ENCODE results near the gene XPR1. TPM values are rescaled to one million over a fixed set of nuclear protein-coding genes. Genes with fewer than 3 reads are reported as not detected.

Gene XPR1
- total RNA-seq, 4 donors from 2014 or later, result 6.8 to 23.1 (median 17.2) TPM

- Histone ChIP-seq H3K36me3 (peaks cover 0 to 9% (median 0%) of the 10 kb centered on the region in 3 donors), H3K4me1 (peaks cover 14 to 54% (median 33%) of the 10 kb centered on the region in 3 donors), H3K4me3 (peak overlapping the region in 2 of 4 donors; percentile 8 to 13), H3K27me3 (no peaks in the 10 kb centered on the region), H3K9me3 (no peaks in the 10 kb centered on the region), H3K27ac (peak overlapping the region; percentile 36 to 73 (median 61))
- WGBS, 2 donors, result 3 to 17% methylated on average over 3 to 7 of the region's 14 CpGs
- TF ChIP-seq CTCF (IDR thresholded peaks at IDR 0.05), result no peak
- TF ChIP-seq POLR2A (IDR thresholded peaks at IDR 0.05), result no peak
- intact Hi-C loops (cut with DNase I), result no loop called here
- DNase-seq, result no peak
Observed at GRCh38 chr1:180926164-180926981, 294.6 kb downstream of the XPR1 start.

- Histone ChIP-seq H3K4me3 (no peak overlapping the region), H3K27me3 (no peaks in the 10 kb centered on the region), H3K36me3 (peaks cover 0 to 9% (median 0%) of the 10 kb centered on the region in 3 donors), H3K9me3 (no peaks in the 10 kb centered on the region), H3K4me1 (peaks cover 14 to 54% (median 33%) of the 10 kb centered on the region in 3 donors), H3K27ac (peak overlapping the region; percentile 36 to 73 (median 61))
- DNase-seq, result no peak
- 77 to 89% methylated on average over 9 of the region's 13 CpGs for WGBS, 2 donors
- intact Hi-C loops (cut with DNase I), result no loop called here
- no peak for TF ChIP-seq CTCF (IDR thresholded peaks at IDR 0.05)
- TF ChIP-seq POLR2A (IDR thresholded peaks at IDR 0.05), result no peak
Observed at GRCh38 chr1:180927348-180927747, 295.5 kb downstream of the XPR1 start.

- peaks cover 0 to 9% (median 0%) of the 10 kb centered on the region in 3 donors for H3K36me3 ChIP-seq
- H3K27ac ChIP-seq, result peak overlapping the region in 3 of 4 donors; percentile 59 to 73 (median 63)
- peaks cover 14 to 53% (median 33%) of the 10 kb centered on the region in 3 donors for H3K4me1 ChIP-seq
- intact Hi-C loops (cut with DNase I), result no loop called here
- TF ChIP-seq CTCF (IDR thresholded peaks at IDR 0.05) (no peak), POLR2A (IDR thresholded peaks at IDR 0.05) (no peak)
- no peak overlapping the region for H3K4me3 ChIP-seq
- 45 to 46% methylated on average over 2 to 4 of the region's 4 CpGs for WGBS, 2 donors
- H3K9me3 ChIP-seq, result no peaks in the 10 kb centered on the region
- DNase-seq, result no peak
- H3K27me3 ChIP-seq, result no peaks in the 10 kb centered on the region
Observed at GRCh38 chr1:180927841-180928240, 296.0 kb downstream of the XPR1 start.

GRCh38 chr1:180928331-180929230 is 296.8 kb downstream of the XPR1 start:
- Histone ChIP-seq H3K9me3 (no peaks in the 10 kb centered on the region), H3K27ac (peak overlapping the region in 3 of 4 donors; percentile 21 to 63 (median 59)), H3K27me3 (no peaks in the 10 kb centered on the region), H3K4me1 (peaks cover 14 to 46% (median 28%) of the 10 kb centered on the region in 3 donors), H3K36me3 (peaks cover 0 to 9% (median 0%) of the 10 kb centered on the region in 3 donors), H3K4me3 (no peak overlapping the region)
- TF ChIP-seq CTCF (IDR thresholded peaks at IDR 0.05) (no peak), POLR2A (IDR thresholded peaks at IDR 0.05) (no peak)
- 81 to 83% methylated on average over 7 to 8 of the region's 17 CpGs for WGBS, 2 donors
- intact Hi-C loops (cut with DNase I), result no loop called here
- no peak for DNase-seq
